Osteoblast (primary cell): ENCODE results near the gene GOLGA8S. TPM values are rescaled to one million over a fixed set of nuclear protein-coding genes. Genes with fewer than 3 reads are reported as not detected.
"Not testable (repeated sequence)": the region's sequence is repeated elsewhere in the genome, so short reads cannot be mapped to it uniquely, and the experiment has no call there.

Experiments
- DNase-seq: peaks from one replicate; pipeline ENCODE4 v3.0.0; 2011; ENCODE audit warnings: low spot score, mixed read lengths; ENCODE audit not compliant: insufficient read length; ENCODE audit errors: missing footprints
- H2AFZ ChIP-seq: 2 replicates; pipeline ENCODE4 v1.6.0; 2011; ENCODE audit warnings: mild to moderate bottlenecking, low read length
- H3K27ac ChIP-seq: 2 replicates; pipeline ENCODE4 v1.5.1; 2011; ENCODE audit warnings: mild to moderate bottlenecking, low read depth, low read length, moderate library complexity
- H3K27me3 ChIP-seq: 2 replicates; pipeline ENCODE4 v1.6.0; 2012; ENCODE audit warnings: mild to moderate bottlenecking, control low read depth, inconsistent platforms, low read length, moderate library complexity; ENCODE audit not compliant: insufficient read depth
- H3K36me3 ChIP-seq: 2 replicates; pipeline ENCODE4 v1.5.1; 2011; ENCODE audit warnings: mild to moderate bottlenecking, low read length, control low read depth, moderate library complexity; ENCODE audit not compliant: insufficient read depth
- H3K4me1 ChIP-seq: 2 replicates; pipeline ENCODE4 v1.5.1; 2011; ENCODE audit warnings: mild to moderate bottlenecking, low read length, control low read depth, moderate library complexity; ENCODE audit not compliant: insufficient read depth
- H3K4me2 ChIP-seq: 2 replicates; pipeline ENCODE4 v1.6.0; 2011; ENCODE audit warnings: mild to moderate bottlenecking, low read length; ENCODE audit not compliant: insufficient read depth
- H3K4me3 ChIP-seq: fragments of 200-600 bp; sonication (generic); 3 replicates; pipeline ENCODE4 v1.5.1; 2012; ENCODE audit warnings: mild to moderate bottlenecking, low read length, inconsistent platforms; ENCODE audit not compliant: insufficient read depth
- H3K79me2 ChIP-seq: 2 replicates; pipeline ENCODE4 v1.6.0; 2012; ENCODE audit warnings: mild to moderate bottlenecking, low read length, control low read depth, inconsistent platforms; ENCODE audit not compliant: insufficient read depth
- H3K9me3 ChIP-seq: 2 replicates; pipeline ENCODE4 v1.5.1; 2011; ENCODE audit warnings: low read depth, low read length, control low read depth
- H4K20me1 ChIP-seq: 2 replicates; pipeline ENCODE4 v1.6.0; 2012; ENCODE audit warnings: mild to moderate bottlenecking, low read length, control low read depth; ENCODE audit not compliant: insufficient read depth
- total RNA-seq: library from RNA; depleted of rRNA; stranded (reverse); fragments of >200 nt; gene quantifications from 2 replicates; pipeline ENCODE4 v1.2.3, GENCODE V29; 2012
- TF ChIP-seq, protein P1 (sequence below): IDR thresholded peaks from 2 replicates; pipeline ENCODE4 v1.5.1; 2011; ENCODE audit warnings: mild to moderate bottlenecking, low read depth, low read length, moderate library complexity; ENCODE audit errors: extremely low read depth

GOLGA8S gene
- total RNA-seq, 1 donor: under 0.01 TPM

GRCh38 chr15:23380700-23381099, 26.2 kb downstream of the GOLGA8S start:
- DNase-seq, H3K36me3 ChIP-seq, H3K4me2 ChIP-seq: not testable (repeated sequence)

GRCh38 chr15:23381192-23381591, 26.6 kb downstream of the GOLGA8S start:
- H2AFZ ChIP-seq, H3K4me1 ChIP-seq, H3K36me3 ChIP-seq, H3K79me2 ChIP-seq, H4K20me1 ChIP-seq, H3K4me2 ChIP-seq, DNase-seq, H3K27me3 ChIP-seq, H3K9me3 ChIP-seq, H3K4me3 ChIP-seq, H3K27ac ChIP-seq: not testable (repeated sequence)

More at GRCh38 chr15:23380700-23381099, 26.2 kb downstream of the GOLGA8S start:
- H3K4me1 ChIP-seq, H3K9me3 ChIP-seq, H2AFZ ChIP-seq, H4K20me1 ChIP-seq, H3K4me3 ChIP-seq, H3K79me2 ChIP-seq, H3K27me3 ChIP-seq, H3K27ac ChIP-seq: not testable (repeated sequence)

DNA sequence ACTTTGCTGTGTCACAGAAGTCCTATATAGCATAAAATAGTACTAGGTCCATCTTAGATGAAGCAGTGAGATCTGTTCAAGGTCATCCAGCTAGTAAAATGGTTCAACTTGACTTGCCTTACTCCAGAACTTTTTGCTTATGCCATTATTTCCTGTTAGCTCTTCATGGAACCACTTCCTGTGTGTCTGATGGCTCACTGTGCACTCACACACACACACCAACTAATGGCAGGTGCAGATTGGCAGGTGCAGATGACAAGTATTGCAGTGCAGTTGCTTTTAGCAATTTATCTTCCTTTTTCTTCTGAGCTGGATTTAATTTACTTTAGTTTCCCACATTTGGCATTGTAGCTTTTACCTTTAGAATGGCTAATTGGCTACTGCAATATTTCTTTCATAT, 29.8 kb downstream of the GOLGA8S start:
- Histone ChIP-seq H3K4me3 (no peak overlapping the region), H3K36me3 (no peaks in the 10 kb centered on the region), H4K20me1 (no peaks in the 10 kb centered on the region), H3K9me3 (no peaks in the 10 kb centered on the region), H3K4me2 (no peak overlapping the region), H3K4me1 (no peaks in the 10 kb centered on the region), H2AFZ (no peak overlapping the region), H3K27me3 (no peaks in the 10 kb centered on the region), H3K27ac (no peak overlapping the region), H3K79me2 (no peaks in the 10 kb centered on the region)
- no peak for DNase-seq
- TF ChIP-seq, protein P1, sequence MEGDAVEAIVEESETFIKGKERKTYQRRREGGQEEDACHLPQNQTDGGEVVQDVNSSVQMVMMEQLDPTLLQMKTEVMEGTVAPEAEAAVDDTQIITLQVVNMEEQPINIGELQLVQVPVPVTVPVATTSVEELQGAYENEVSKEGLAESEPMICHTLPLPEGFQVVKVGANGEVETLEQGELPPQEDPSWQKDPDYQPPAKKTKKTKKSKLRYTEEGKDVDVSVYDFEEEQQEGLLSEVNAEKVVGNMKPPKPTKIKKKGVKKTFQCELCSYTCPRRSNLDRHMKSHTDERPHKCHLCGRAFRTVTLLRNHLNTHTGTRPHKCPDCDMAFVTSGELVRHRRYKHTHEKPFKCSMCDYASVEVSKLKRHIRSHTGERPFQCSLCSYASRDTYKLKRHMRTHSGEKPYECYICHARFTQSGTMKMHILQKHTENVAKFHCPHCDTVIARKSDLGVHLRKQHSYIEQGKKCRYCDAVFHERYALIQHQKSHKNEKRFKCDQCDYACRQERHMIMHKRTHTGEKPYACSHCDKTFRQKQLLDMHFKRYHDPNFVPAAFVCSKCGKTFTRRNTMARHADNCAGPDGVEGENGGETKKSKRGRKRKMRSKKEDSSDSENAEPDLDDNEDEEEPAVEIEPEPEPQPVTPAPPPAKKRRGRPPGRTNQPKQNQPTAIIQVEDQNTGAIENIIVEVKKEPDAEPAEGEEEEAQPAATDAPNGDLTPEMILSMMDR: no peak

DNA sequence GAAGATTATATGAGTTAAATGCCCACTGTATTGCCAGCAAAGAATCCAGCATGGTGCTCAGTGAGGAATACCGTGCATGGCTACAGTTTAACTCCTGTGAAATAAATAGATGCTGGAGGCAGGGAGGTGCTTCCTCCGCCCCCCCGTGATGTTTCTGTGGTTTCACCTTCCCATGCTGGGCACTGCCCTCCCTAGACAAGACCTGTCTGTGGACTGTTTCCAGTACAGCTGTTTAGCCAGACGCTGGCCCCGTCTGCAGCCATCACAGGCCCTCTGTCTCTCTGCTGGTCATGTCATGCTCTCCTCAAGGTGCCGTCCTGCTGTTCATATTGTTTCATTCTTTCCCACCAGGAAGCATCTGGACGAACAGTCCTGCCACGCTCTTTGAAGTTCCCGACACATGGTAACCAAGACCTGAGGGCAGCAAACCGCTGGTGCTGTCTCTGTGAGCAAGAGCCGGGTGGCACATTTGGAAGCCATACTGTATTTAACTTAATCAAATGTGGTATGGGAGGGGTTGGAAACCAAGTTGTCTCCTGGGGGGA, 31.4 kb downstream of the GOLGA8S start:
- Histone ChIP-seq H2AFZ (no peak overlapping the region), H4K20me1 (no peaks in the 10 kb centered on the region), H3K27ac (no peak overlapping the region), H3K4me1 (no peaks in the 10 kb centered on the region), H3K9me3 (no peaks in the 10 kb centered on the region), H3K36me3 (no peaks in the 10 kb centered on the region), H3K4me2 (no peak overlapping the region), H3K4me3 (no peak overlapping the region), H3K79me2 (no peaks in the 10 kb centered on the region), H3K27me3 (no peaks in the 10 kb centered on the region)
- TF ChIP-seq, protein P1: no peak
- DNase-seq: no peak

DNA sequence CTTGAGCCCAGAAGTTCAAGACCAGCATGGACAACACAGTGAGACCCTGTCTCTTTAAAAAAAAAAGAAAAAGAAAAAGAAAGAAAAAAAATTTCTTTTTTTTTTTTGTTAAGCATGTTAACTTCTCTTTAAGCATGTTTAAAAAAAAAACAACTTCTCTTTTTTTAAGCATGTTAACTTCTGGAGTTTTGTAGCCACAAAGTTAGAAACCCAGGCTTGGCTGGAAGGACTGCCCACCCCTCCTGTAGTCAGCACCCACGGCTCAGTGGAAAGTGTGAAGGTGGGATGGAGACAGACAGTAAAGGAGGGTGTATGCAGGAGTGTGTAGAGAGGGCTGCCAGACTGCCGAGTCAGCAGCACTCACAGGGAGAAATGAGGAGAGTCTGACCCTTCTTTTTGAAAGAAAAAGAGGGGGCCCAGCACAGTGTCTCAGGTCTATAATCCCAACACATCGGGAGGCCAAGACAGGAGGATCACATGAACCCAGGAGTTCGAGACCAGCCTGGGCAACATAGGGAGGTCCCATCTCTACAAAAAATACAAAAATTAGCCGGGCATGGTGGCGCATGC, 33.2 kb downstream of the GOLGA8S start:
- no peaks in the 10 kb centered on the region for H4K20me1 ChIP-seq
- H3K27me3 ChIP-seq: no peaks in the 10 kb centered on the region
- no peaks in the 10 kb centered on the region for H3K36me3 ChIP-seq
- no peak for DNase-seq
- H3K9me3 ChIP-seq: no peaks in the 10 kb centered on the region
- no peaks in the 10 kb centered on the region for H3K79me2 ChIP-seq
- H2AFZ ChIP-seq: no peak overlapping the region
- H3K4me1 ChIP-seq: no peaks in the 10 kb centered on the region
- TF ChIP-seq, protein P1: no peak
- H3K4me2 ChIP-seq: no peak overlapping the region
- H3K27ac ChIP-seq: no peak overlapping the region
- H3K4me3 ChIP-seq: no peak overlapping the region
